22Rv1 (cell line): ENCODE data around the gene FCGR3A.
"Not testable (repeated sequence)": the region's sequence is repeated elsewhere in the genome, so short reads cannot be mapped to it uniquely, and the experiment has no call there.

ENCODE experiments used
- CTCF ChIP-seq: fragments of 450-650 bp; IDR thresholded peaks from 2 replicates; pipeline ENCODE4 v1.5.1; 2017; ENCODE audit warnings: mild to moderate bottlenecking
- ZFX ChIP-seq: fragments of 450-650 bp; IDR thresholded peaks from 2 replicates; pipeline ENCODE4 v1.6.1; 2017; ENCODE audit warnings: antibody characterized with exemption, borderline replicate concordance

GRCh38 chr1:161556143-161556542, 6.5 kb upstream of the FCGR3A start:
- TF ChIP-seq CTCF, ZFX: not testable (repeated sequence)
